ENCODE data around the gene BRCA2. TPM values are rescaled to one million over a fixed set of nuclear protein-coding genes. Genes with fewer than 3 reads are reported as not detected.

The BRCA2 gene
- total and polyA plus RNA-seq, 2 donors, result 1.5 to 11.0 TPM

GRCh38 chr13:32446773-32447465 lies 131.6 kb downstream of the BRCA2 start:
- no peaks in the 10 kb centered on the region for H3K4me1 ChIP-seq (ENCODE audit: control insufficient read depth in 2 of 2, insufficient read depth in 2 of 2, low read length in 2 of 2)
- H3K4me3 ChIP-seq (ENCODE audit: low read length in 2 of 2), result no peak overlapping the region
- DNase-seq (ENCODE audit: low read depth in 6 of 9, low spot score in 9 of 9), result no peak
- H3K27ac ChIP-seq (ENCODE audit: low read depth in 1 of 2, low read length in 1 of 2), result no peak overlapping the region
- no peaks in the 10 kb centered on the region for H3K27me3 ChIP-seq (ENCODE audit: control insufficient read depth in 2 of 2, insufficient read depth in 1 of 2, low read length in 1 of 2)
- no peaks in the 10 kb centered on the region for H3K9me3 ChIP-seq (ENCODE audit: control insufficient read depth in 2 of 2, insufficient read depth in 1 of 2, low read length in 1 of 2)
- no peaks in the 10 kb centered on the region for H3K36me3 ChIP-seq (ENCODE audit: control insufficient read depth in 2 of 2, insufficient read depth in 2 of 2, low read length in 1 of 2)
- 90% methylated on average over 2 of the region's 2 CpGs for WGBS

GRCh38 chr13:32447894-32448623 lies 132.8 kb downstream of the BRCA2 start:
- H3K27ac ChIP-seq (ENCODE audit: low read depth in 1 of 2, low read length in 1 of 2), result no peak overlapping the region
- H3K4me1 ChIP-seq (ENCODE audit: control insufficient read depth in 2 of 2, insufficient read depth in 2 of 2, low read length in 2 of 2), result no peaks in the 10 kb centered on the region
- H3K27me3 ChIP-seq (ENCODE audit: control insufficient read depth in 2 of 2, insufficient read depth in 1 of 2, low read length in 1 of 2), result no peaks in the 10 kb centered on the region
- no peak for DNase-seq (ENCODE audit: low read depth in 6 of 9, low spot score in 9 of 9)
- H3K4me3 ChIP-seq (ENCODE audit: low read length in 2 of 2), result no peak overlapping the region
- H3K36me3 ChIP-seq (ENCODE audit: control insufficient read depth in 2 of 2, insufficient read depth in 2 of 2, low read length in 1 of 2), result no peaks in the 10 kb centered on the region
- H3K9me3 ChIP-seq (ENCODE audit: control insufficient read depth in 2 of 2, insufficient read depth in 1 of 2, low read length in 1 of 2), result no peaks in the 10 kb centered on the region

DNA sequence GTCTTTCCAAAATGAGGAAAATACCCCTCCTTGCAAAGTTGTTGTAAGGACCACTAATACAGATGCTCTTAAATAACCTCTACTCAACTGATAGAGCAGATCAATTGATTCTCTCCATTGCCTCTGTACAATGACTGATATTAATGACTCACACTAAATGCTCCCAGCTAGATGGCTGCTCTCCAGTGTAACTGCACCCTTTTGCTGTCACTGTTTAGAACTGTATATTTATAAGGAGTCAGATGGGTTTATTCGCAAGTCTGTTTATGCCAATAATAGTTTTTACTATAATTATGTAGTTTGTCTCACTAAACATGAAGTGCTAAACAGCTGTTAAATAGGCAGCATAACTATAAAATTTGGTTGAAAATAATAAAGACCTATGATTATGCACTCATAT lies 133.7 kb downstream of the BRCA2 start:
- H3K4me1 ChIP-seq (ENCODE audit: control insufficient read depth in 2 of 2, insufficient read depth in 2 of 2, low read length in 2 of 2), result no peaks in the 10 kb centered on the region
- DNase-seq (ENCODE audit: low read depth in 6 of 9, low spot score in 9 of 9), result no peak
- no peak overlapping the region for H3K27ac ChIP-seq (ENCODE audit: low read depth in 1 of 2, low read length in 1 of 2)
- no peak overlapping the region for H3K4me3 ChIP-seq (ENCODE audit: low read length in 2 of 2)
- H3K9me3 ChIP-seq (ENCODE audit: control insufficient read depth in 2 of 2, insufficient read depth in 1 of 2, low read length in 1 of 2), result no peaks in the 10 kb centered on the region
- H3K27me3 ChIP-seq (ENCODE audit: control insufficient read depth in 2 of 2, insufficient read depth in 1 of 2, low read length in 1 of 2), result no peaks in the 10 kb centered on the region
- 97% methylated on average over 1 of the region's 1 CpG for WGBS
- no peaks in the 10 kb centered on the region for H3K36me3 ChIP-seq (ENCODE audit: control insufficient read depth in 2 of 2, insufficient read depth in 2 of 2, low read length in 1 of 2)

Other genes starting within 250 kb of the BRCA2 start
- gene ZAR1L, start 145 bp upstream of the BRCA2 start, total RNA-seq, result not detected
- gene ZAR1L, start 145 bp upstream of the BRCA2 start, polyA plus RNA-seq, result 0.07 TPM
- gene N4BP2L1, start 112.6 kb downstream of the BRCA2 start, total RNA-seq, result 33.5 TPM
- gene N4BP2L1, start 112.6 kb downstream of the BRCA2 start, polyA plus RNA-seq, result 75.7 TPM
- gene N4BP2L2, start 223.3 kb downstream of the BRCA2 start, total RNA-seq, result 123 TPM
- 137 TPM for gene N4BP2L2, start 223.3 kb downstream of the BRCA2 start, polyA plus RNA-seq

Measured in thymus (tissue), 11 donors.